ENCODE data around the gene SLC17A3.

- TF ChIP-seq CTCF (IDR thresholded peaks at IDR 0.05; ENCODE audit: poor library complexity, severe bottlenecking) (no peak), MXI1 (conservative IDR thresholded peaks at IDR 0.05; ENCODE audit: poor library complexity, severe bottlenecking) (no peak), EZH2 (IDR thresholded peaks at IDR 0.05; ENCODE audit: borderline replicate concordance, insufficient read depth, low read length, poor library complexity, severe bottlenecking) (no peak), RAD21 (conservative IDR thresholded peaks at IDR 0.05) (no peak), REST (IDR thresholded peaks at IDR 0.05; ENCODE audit: borderline replicate concordance) (no peak), EP300 (conservative IDR thresholded peaks at IDR 0.05; ENCODE audit: poor library complexity, severe bottlenecking) (no peak), TAF1 (IDR thresholded peaks at IDR 0.05; ENCODE audit: low read depth) (no peak), POLR2AphosphoS5 (IDR thresholded peaks at IDR 0.05) (no peak), SMC3 (conservative IDR thresholded peaks at IDR 0.05; ENCODE audit: poor library complexity) (no peak)
Observed at GRCh38 chr6:25829375-25829774, 44.7 kb downstream of the SLC17A3 start.
